GM19397 (cell line): ENCODE data around the gene CALN1.
"Not testable (repeated sequence)": the region's sequence is repeated elsewhere in the genome, so short reads cannot be mapped to it uniquely, and the experiment has no call there.

Experiments
- ATAC-seq: cut with Tn5 transposase; IDR thresholded peaks from one replicate; pipeline ENCODE4 v1.9.1; 2021; ENCODE audit warnings: mild to moderate bottlenecking, moderate library complexity; ENCODE audit not compliant: unreplicated experiment

CALN1 gene

GRCh38 chr7:72412121-72412618 lies at the start of gene CALN1:
TSS of gene CALN1 (minus strand) at chr7:72412338.
- not testable (repeated sequence) for ATAC-seq

GRCh38 chr7:72453471-72453870 lies 41.3 kb upstream of the CALN1 start:
- no peak for ATAC-seq

- no peak for ATAC-seq
Measured at GRCh38 chr7:72447465-72448204, 35.5 kb upstream of the CALN1 start.

- no peak for ATAC-seq
Measured at GRCh38 chr7:72446591-72447462, 34.7 kb upstream of the CALN1 start.

- no peak for ATAC-seq
Measured at GRCh38 chr7:72446131-72446530, 34.0 kb upstream of the CALN1 start.

- no peak for ATAC-seq
Measured at GRCh38 chr7:72445580-72445979, 33.4 kb upstream of the CALN1 start.

- ATAC-seq: no peak
Measured at GRCh38 chr7:72445075-72445474, 32.9 kb upstream of the CALN1 start.

- ATAC-seq: no peak
Measured at GRCh38 chr7:72444026-72444776, 32.1 kb upstream of the CALN1 start.

GRCh38 chr7:72441791-72442190 lies 29.7 kb upstream of the CALN1 start:
- ATAC-seq: no peak

- no peak for ATAC-seq
Measured at GRCh38 chr7:72438491-72438890, 26.4 kb upstream of the CALN1 start.

GRCh38 chr7:72437610-72438009 lies 25.5 kb upstream of the CALN1 start:
- ATAC-seq: no peak

GRCh38 chr7:72437061-72437585 lies 25.0 kb upstream of the CALN1 start:
- ATAC-seq: no peak

- no peak for ATAC-seq
Measured at GRCh38 chr7:72435925-72436480, 23.9 kb upstream of the CALN1 start.

- ATAC-seq: no peak
Measured at GRCh38 chr7:72435366-72435765, 23.2 kb upstream of the CALN1 start.

- ATAC-seq: no peak
Measured at GRCh38 chr7:72430531-72430930, 18.4 kb upstream of the CALN1 start.

GRCh38 chr7:72429316-72429715 lies 17.2 kb upstream of the CALN1 start:
- ATAC-seq: no peak

GRCh38 chr7:72416846-72417245 lies 4.7 kb upstream of the CALN1 start:
- ATAC-seq: no peak

- ATAC-seq: no peak
Measured at GRCh38 chr7:72415586-72415985, 3.4 kb upstream of the CALN1 start.

- ATAC-seq: no peak
Measured at GRCh38 chr7:72413886-72414285, 1.7 kb upstream of the CALN1 start.

GRCh38 chr7:72413290-72413689 lies 1.2 kb upstream of the CALN1 start:
- ATAC-seq: no peak

GRCh38 chr7:72411419-72411818 lies 719 bp downstream of the CALN1 start:
- ATAC-seq: no peak
